Ovary (tissue), 9 donors: ENCODE measurements around the gene ALG1. TPM values are rescaled to one million over a fixed set of nuclear protein-coding genes. Genes with fewer than 3 reads are reported as not detected.

Experiments used
- DNase-seq, 5 donors: peaks; one replicate each; pipeline ENCODE4 v3.0.0-alpha.2; 2019 to 2020
- H3K27ac ChIP-seq, 2 donors: fragments of 200-600 bp; one replicate each; pipeline versions ENCODE4 v1.5.1 to v1.8.0; 2019 to 2022
- H3K27me3 ChIP-seq: fragments of 200-600 bp; one replicate; pipeline ENCODE4 v1.8.0; 2022
- H3K36me3 ChIP-seq: fragments of 200-600 bp; sonication (generic); one replicate; pipeline ENCODE4 v1.5.1; 2019
- H3K4me1 ChIP-seq: one replicate; pipeline ENCODE4 v1.8.1; 2013; ENCODE audit warnings: mild to moderate bottlenecking, moderate library complexity; ENCODE audit not compliant: insufficient read depth
- H3K4me3 ChIP-seq: fragments of 200-600 bp; sonication (generic); one replicate; pipeline ENCODE4 v1.5.1; 2017
- H3K9me3 ChIP-seq, 2 donors: fragments of 200-600 bp in 1 of 2; sonication (generic) in 1 of 2; one replicate each; pipeline versions ENCODE4 v1.5.1 to v1.8.1; 2013 to 2019; ENCODE audit warnings: mild to moderate bottlenecking in 1 of 2, moderate library complexity in 1 of 2
- EP300 ChIP-seq: sonication (generic); formaldehyde crosslinking; IDR thresholded peaks from one replicate; pipeline ENCODE4 v1.6.1; 2017; ENCODE audit warnings: antibody characterized with exemption
- POLR2A ChIP-seq: fragments of 450-650 bp; IDR thresholded peaks from one replicate; pipeline ENCODE4 v1.6.1; 2017; ENCODE audit warnings: antibody characterized with exemption, mild to moderate bottlenecking, moderate library complexity
- WGBS, 3 donors: extraction: QIAGEN DNeasy Blood & Tissue Kit in 1 of 3; methylation state at CpG; one replicate each; pipeline versions ENCODE4 v1.1.5 to v1.1.7; 2013 to 2017; 5-methylcytosine and 5-hydroxymethylcytosine counted together
- intact Hi-C, 4 donors: fragments of 100-400 bp; cut with DNase I; formaldehyde crosslinking; loops; one replicate each; pipeline versions ENCODE4 v1.11.0 to v1.15.1; 2022 to 2023
- polyA plus RNA-seq, 2 donors: library from polyadenylated mRNA; stranded (reverse); fragments of 200-250 nt in 1 of 2; fragments of 350-450 nt in 1 of 2; fragmentation: Illumina TruSeq in 1 of 2; extraction: RNeasy Lipid Tissue Mini Kit (QIAGEN cat#74804) in 1 of 2; gene quantifications; one replicate each; pipeline ENCODE4 v1.2.3, GENCODE V29; 2013 to 2014
- total RNA-seq, 7 donors: library from RNA; depleted of rRNA in 2 of 7; stranded (reverse); fragments of >200 nt in 2 of 7; fragmentation: NEBNext Ultra II Directional in 3 of 7; extraction: Animal tissue kit (Norgen Biotek cat#: 25700) in 3 of 7; gene quantifications; one replicate each; pipeline versions ENCODE4 v1.1.0 to v1.2.4, GENCODE V29; 2016 to 2023
- TF ChIP-seq, protein P1 (sequence below), 3 donors: fragments of 450-650 bp in 2 of 3; fragments of 200-600 bp in 1 of 3; IDR thresholded peaks; one replicate each; pipeline versions ENCODE4 v1.5.1 to v1.8.0; 2016 to 2022; ENCODE audit warnings: antibody characterized with exemption in 3 of 3, mild to moderate bottlenecking in 1 of 3
- donor health status: DM: no; HTN: no; CAD: no; lungs with moderate emphysema.
- donor health status: DM: no; HTN: no; CAD: no.
- donor health status: Bipolar disorder and iron deficiency.
- donor health status: DM: yes; HTN: yes; CAD: no.
- donor health status: DM: no; HTN: no; CAD: no.
- donor health status: DM: yes; HTN: yes; CAD: no.

Gene ALG1
- total and polyA plus RNA-seq, 9 donors, result 9.1 to 21.3 (median 15.5) TPM

- Histone ChIP-seq H3K27ac (no peak overlapping the region), H3K4me3 (no peak overlapping the region), H3K36me3 (no peaks in the 10 kb centered on the region), H3K9me3 (no peaks in the 10 kb centered on the region), H3K4me1 (no peaks in the 10 kb centered on the region), H3K27me3 (no peaks in the 10 kb centered on the region)
- DNase-seq, result no peak
- 81 to 89% (median 84%) methylated on average over 9 of the region's 9 CpGs for WGBS, 3 donors
- TF ChIP-seq POLR2A (no peak), EP300 (no peak)
- TF ChIP-seq, protein P1, sequence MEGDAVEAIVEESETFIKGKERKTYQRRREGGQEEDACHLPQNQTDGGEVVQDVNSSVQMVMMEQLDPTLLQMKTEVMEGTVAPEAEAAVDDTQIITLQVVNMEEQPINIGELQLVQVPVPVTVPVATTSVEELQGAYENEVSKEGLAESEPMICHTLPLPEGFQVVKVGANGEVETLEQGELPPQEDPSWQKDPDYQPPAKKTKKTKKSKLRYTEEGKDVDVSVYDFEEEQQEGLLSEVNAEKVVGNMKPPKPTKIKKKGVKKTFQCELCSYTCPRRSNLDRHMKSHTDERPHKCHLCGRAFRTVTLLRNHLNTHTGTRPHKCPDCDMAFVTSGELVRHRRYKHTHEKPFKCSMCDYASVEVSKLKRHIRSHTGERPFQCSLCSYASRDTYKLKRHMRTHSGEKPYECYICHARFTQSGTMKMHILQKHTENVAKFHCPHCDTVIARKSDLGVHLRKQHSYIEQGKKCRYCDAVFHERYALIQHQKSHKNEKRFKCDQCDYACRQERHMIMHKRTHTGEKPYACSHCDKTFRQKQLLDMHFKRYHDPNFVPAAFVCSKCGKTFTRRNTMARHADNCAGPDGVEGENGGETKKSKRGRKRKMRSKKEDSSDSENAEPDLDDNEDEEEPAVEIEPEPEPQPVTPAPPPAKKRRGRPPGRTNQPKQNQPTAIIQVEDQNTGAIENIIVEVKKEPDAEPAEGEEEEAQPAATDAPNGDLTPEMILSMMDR (IDR thresholded peaks at IDR 0.05), result no peak
- intact Hi-C loops, result no loop called here
Measured at GRCh38 chr16:5069048-5069447, 2.6 kb upstream of the ALG1 start.

- Histone ChIP-seq H3K4me3 (no peak overlapping the region), H3K36me3 (no peaks in the 10 kb centered on the region), H3K27ac (no peak overlapping the region), H3K9me3 (no peaks in the 10 kb centered on the region), H3K4me1 (no peaks in the 10 kb centered on the region), H3K27me3 (no peaks in the 10 kb centered on the region)
- WGBS, 3 donors, result 88 to 93% (median 90%) methylated on average over 9 of the region's 9 CpGs
- TF ChIP-seq POLR2A, result no peak
- TF ChIP-seq, protein P1 (IDR thresholded peaks at IDR 0.05), result no peak
- no peak for TF ChIP-seq EP300
- DNase-seq, result no peak
- intact Hi-C loops, result no loop called here
Measured at GRCh38 chr16:5069854-5070253, 1.8 kb upstream of the ALG1 start.

- 84 to 91% (median 87%) methylated on average over 15 of the region's 15 CpGs for WGBS, 3 donors
- DNase-seq, result no peak
Measured at GRCh38 chr16:5070431-5071186, 1.0 kb upstream of the ALG1 start.

DNA sequence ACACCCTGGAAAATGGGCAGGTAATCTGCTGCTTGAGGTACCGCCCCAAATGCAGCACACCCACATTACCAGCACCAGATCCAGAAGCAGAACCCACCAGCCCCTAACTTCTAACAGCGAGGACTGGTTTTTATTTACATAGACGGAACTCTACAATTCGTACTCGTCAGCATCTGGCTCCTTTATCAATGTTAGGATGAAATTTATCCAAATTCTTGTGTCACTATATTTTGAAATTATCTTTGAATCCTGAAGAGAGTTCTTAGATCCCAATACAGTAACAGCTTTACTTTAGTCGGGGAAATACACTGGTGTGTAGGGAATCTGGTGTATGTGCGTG lies 332 bp upstream of the ALG1 start:
- intact Hi-C loops, result no loop called here
- Histone ChIP-seq H3K4me1 (no peaks in the 10 kb centered on the region), H3K9me3 (no peaks in the 10 kb centered on the region), H3K27ac (peak overlapping the region; percentile 18 to 60), H3K36me3 (no peaks in the 10 kb centered on the region), H3K27me3 (no peaks in the 10 kb centered on the region), H3K4me3 (peak overlapping the region; percentile 64)
- TF ChIP-seq EP300 (no peak), POLR2A (no peak)
- TF ChIP-seq, protein P1 (IDR thresholded peaks at IDR 0.05), result no peak
- no peak for DNase-seq
- 35 to 53% (median 36%) methylated on average over 7 of the region's 7 CpGs for WGBS, 3 donors

More at GRCh38 chr16:5070431-5071186, 1.0 kb upstream of the ALG1 start:
- TF ChIP-seq POLR2A (no peak), EP300 (no peak)
- TF ChIP-seq, protein P1 (IDR thresholded peaks at IDR 0.05), result no peak
- H3K27me3 ChIP-seq, result no peaks in the 10 kb centered on the region
- H3K4me3 ChIP-seq, result no peak overlapping the region
- H3K4me1 ChIP-seq, result no peaks in the 10 kb centered on the region
- no peaks in the 10 kb centered on the region for H3K9me3 ChIP-seq
- H3K36me3 ChIP-seq, result no peaks in the 10 kb centered on the region
- intact Hi-C loops, result no loop called here
- no peak overlapping the region for H3K27ac ChIP-seq
